HUES6 (cell line): ENCODE measurements around the gene OR2A1.
"Not testable (repeated sequence)": the region's sequence is repeated elsewhere in the genome, so short reads cannot be mapped to it uniquely, and the experiment has no call there.

Experiments used
- H3K27ac ChIP-seq: 2 replicates; pipeline ENCODE4 v1.7.0; 2013; ENCODE audit warnings: low read depth, mild to moderate bottlenecking, low read length, inconsistent platforms
- H3K27me3 ChIP-seq: 2 replicates; pipeline ENCODE4 v1.6.1; 2013; ENCODE audit warnings: low read length; ENCODE audit not compliant: control insufficient read depth, insufficient read depth
- H3K36me3 ChIP-seq: 2 replicates; pipeline ENCODE4 v1.6.1; 2013; ENCODE audit warnings: low read length; ENCODE audit not compliant: control insufficient read depth, insufficient read depth
- H3K4me1 ChIP-seq: 2 replicates; pipeline ENCODE4 v1.6.1; 2013; ENCODE audit warnings: low read length; ENCODE audit not compliant: control insufficient read depth, insufficient read depth
- H3K4me3 ChIP-seq: 2 replicates; pipeline ENCODE4 v1.5.1; 2013; ENCODE audit warnings: low read depth, low read length
- H3K9ac ChIP-seq: one replicate; pipeline ENCODE4 v1.6.1; 2013; ENCODE audit warnings: mild to moderate bottlenecking, low read length
- H3K9me3 ChIP-seq: 2 replicates; pipeline ENCODE4 v1.6.1; 2013; ENCODE audit warnings: low read depth, low read length; ENCODE audit not compliant: control insufficient read depth, insufficient read depth

OR2A1 gene

GRCh38 chr7:144293794-144294499 is 18.3 kb upstream of the OR2A1 start:
- not testable (repeated sequence) for H3K9me3 ChIP-seq, H3K27me3 ChIP-seq, H3K4me3 ChIP-seq, H3K4me1 ChIP-seq, H3K9ac ChIP-seq, H3K36me3 ChIP-seq, H3K27ac ChIP-seq

DNA sequence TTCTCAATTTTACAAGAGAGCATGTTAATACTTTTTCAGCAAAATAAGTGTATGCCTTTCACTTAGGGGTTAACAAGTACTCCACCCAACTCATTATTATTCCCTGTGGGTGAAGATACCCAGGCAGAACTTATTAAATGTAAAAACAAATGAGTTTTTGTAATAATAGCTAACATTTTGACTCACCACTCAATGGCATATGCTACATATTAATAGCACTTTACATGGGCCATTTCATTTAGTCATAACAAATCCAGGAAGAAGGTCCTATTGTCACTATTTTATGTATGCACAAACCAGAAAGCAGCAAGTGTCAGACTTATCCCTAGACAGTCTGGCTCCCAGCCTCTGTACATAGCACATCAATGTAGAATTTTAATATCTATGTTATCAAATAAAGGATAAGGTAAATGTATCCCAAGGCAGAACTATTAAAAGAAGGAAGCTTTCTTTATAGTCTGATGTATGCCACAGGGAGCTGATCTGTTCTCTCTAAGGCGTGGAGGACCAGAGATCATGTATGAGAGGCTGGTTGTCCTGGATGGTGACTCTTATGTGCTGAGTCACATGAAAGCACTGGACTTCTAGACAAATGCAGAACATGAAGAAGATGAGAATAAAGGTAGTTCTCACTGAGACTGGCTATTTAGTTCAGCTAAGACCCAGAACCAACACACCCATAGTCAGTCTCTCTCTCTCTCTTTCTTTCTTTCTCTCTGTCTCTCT is 9.5 kb upstream of the OR2A1 start:
- not testable (repeated sequence) for H3K4me3 ChIP-seq, H3K9me3 ChIP-seq, H3K9ac ChIP-seq, H3K27me3 ChIP-seq, H3K36me3 ChIP-seq, H3K4me1 ChIP-seq, H3K27ac ChIP-seq

DNA sequence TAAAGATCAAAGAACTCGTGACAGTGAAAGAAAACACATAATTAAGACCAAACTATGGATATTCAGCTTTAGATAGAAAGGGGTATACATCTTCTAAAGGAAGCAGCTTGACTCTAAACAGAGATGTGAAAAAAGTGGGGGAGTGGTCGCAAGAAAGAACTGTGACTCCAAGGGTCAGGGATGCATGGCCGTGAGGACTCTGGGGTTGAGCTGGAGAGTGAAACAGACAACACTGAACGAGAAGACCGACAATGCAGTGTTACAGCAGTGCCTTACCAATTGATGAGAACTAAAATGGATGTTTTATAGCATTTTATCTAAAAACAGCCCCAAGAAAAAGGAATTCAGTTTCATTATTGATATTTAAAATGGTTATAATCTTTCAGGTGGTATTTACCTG is 8.6 kb upstream of the OR2A1 start:
- not testable (repeated sequence) for H3K9me3 ChIP-seq, H3K27me3 ChIP-seq, H3K36me3 ChIP-seq, H3K4me1 ChIP-seq, H3K9ac ChIP-seq, H3K4me3 ChIP-seq, H3K27ac ChIP-seq

GRCh38 chr7:144305156-144305555 is 7.1 kb upstream of the OR2A1 start:
- H3K9ac ChIP-seq, H3K27ac ChIP-seq, H3K27me3 ChIP-seq, H3K4me1 ChIP-seq, H3K36me3 ChIP-seq, H3K4me3 ChIP-seq, H3K9me3 ChIP-seq: not testable (repeated sequence)

- not testable (repeated sequence) for H3K27me3 ChIP-seq, H3K4me1 ChIP-seq, H3K27ac ChIP-seq
Measured at GRCh38 chr7:144309702-144310101, 2.5 kb upstream of the OR2A1 start.

DNA sequence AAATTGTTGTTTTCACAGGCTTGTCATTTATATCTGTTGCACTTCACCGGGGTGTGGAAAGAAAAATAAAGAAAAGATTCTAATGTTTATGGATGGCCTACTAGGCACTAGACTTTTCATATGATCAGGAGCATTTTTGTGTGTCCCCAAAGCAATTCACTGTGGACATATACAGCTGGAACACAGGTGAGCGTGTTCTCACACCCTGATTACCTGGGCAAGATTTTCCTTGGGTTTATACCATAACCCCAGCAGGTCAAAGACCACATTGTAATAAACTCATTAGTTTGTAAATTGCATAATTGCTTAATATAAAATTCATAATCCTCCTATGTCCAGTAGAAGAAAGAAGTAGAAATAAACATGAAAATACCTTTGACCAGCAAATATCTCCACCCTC is 1.0 kb upstream of the OR2A1 start:
- not testable (repeated sequence) for H3K36me3 ChIP-seq, H3K9ac ChIP-seq, H3K27ac ChIP-seq, H3K27me3 ChIP-seq, H3K4me3 ChIP-seq, H3K4me1 ChIP-seq, H3K9me3 ChIP-seq

More at GRCh38 chr7:144309702-144310101, 2.5 kb upstream of the OR2A1 start:
- not testable (repeated sequence) for H3K36me3 ChIP-seq, H3K4me3 ChIP-seq, H3K9ac ChIP-seq, H3K9me3 ChIP-seq

DNA sequence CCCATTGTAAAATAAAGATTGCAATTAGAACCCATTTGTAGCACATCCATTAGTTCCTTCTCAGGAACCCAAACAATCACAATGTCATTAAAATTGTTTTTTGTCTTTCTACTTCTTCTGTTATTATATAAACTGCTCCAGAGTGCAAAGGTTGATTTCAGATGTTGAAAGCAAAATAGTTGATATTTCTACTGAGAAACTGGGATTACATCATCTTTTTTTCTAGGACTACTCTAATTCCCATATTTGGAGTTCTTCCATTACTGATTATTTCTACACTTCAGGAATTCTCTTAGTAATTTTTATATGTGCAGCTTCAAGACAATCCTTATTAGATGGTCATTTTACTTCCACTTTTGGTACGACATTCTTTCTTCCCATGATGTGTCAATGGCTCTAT is 5.3 kb downstream of the OR2A1 start:
- H3K9ac ChIP-seq, H3K27me3 ChIP-seq, H3K36me3 ChIP-seq, H3K4me3 ChIP-seq, H3K9me3 ChIP-seq, H3K27ac ChIP-seq, H3K4me1 ChIP-seq: not testable (repeated sequence)

DNA sequence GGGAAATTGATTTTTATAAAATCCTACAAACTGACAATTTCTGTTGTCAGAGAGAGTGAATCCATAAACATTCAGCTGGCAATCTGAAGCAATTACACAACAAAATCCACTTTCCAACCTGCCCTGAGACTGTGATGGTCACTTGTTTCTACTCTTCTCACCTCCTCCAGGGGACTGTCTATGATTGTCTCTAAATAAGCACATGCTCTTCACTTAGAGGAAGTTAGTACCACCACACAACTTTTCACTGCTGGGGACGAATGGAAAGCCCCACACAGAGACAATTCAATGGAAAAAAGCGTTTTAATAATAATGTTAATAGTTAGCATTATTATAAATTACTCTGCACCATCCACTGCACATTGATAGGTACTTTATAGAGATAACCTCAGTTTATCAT is 7.3 kb downstream of the OR2A1 start:
- not testable (repeated sequence) for H3K4me1 ChIP-seq, H3K9ac ChIP-seq, H3K9me3 ChIP-seq, H3K27me3 ChIP-seq, H3K4me3 ChIP-seq, H3K27ac ChIP-seq, H3K36me3 ChIP-seq

DNA sequence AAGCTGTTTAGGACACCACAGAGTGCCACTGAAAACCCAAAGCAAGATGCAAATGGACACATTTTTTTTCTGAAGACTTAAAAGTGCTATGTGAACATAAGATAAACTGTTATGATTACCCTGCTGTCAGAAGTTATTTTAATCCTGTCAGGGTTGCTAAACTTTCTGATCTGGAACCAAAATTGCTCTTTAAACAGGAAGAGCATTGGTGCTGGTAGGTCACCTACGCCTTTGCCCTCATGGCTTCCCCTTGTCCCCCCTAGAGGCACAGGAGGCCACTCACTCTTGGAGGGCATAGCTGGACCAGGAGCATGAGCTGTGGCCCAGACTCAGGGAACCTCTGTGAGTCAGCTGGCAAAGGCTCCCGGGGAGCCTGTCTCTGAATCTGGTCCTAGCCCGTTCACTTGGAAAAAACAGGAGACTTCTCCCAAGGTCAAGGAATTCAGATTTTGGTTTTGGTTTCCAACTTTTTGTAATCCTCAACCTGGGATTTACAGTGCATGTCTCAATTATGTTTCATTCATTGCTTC is 9.5 kb downstream of the OR2A1 start:
- not testable (repeated sequence) for H3K9me3 ChIP-seq, H3K9ac ChIP-seq, H3K27ac ChIP-seq, H3K4me1 ChIP-seq, H3K27me3 ChIP-seq, H3K4me3 ChIP-seq, H3K36me3 ChIP-seq

DNA sequence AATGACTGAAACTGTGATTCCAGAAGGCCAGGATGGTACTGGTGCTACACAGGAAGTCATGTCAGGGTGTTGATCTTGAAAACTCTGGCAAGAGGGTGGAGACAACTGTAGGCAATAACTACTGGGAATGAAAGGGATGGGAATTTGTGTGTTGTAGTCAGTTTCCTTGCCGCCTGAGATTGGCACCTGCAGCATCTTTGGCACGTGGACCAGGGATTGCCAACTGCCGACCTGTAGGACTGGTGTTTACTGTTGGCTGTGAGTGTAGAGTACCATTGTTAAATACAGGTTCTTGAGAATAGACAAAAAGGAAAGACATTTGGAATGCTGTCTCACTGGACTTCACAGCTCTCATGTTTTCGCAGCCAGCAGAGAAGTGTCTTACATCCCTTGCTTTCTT is 11.1 kb downstream of the OR2A1 start:
- not testable (repeated sequence) for H3K9me3 ChIP-seq, H3K9ac ChIP-seq, H3K27ac ChIP-seq, H3K27me3 ChIP-seq, H3K4me1 ChIP-seq, H3K4me3 ChIP-seq, H3K36me3 ChIP-seq

DNA sequence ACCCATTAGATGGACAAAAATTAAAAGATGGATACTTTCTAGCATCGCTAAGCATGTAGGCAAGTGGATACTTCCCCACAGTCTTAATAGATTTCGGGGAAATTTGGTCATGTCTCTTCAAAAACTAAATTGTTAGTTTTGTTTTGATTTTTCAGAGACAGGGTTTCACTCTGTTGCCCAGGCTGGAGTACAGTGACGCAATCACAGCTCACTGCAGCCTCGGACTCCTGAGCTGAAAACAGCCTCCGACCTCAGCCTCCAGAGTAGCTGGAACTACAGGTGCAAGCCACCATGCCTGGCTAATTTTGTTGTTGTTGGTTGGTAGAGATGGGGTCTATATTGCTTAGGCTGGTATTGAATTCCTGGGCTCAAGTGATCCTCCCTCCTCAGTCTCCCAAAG is 13.6 kb downstream of the OR2A1 start:
- not testable (repeated sequence) for H3K4me3 ChIP-seq, H3K36me3 ChIP-seq, H3K9me3 ChIP-seq, H3K27ac ChIP-seq, H3K4me1 ChIP-seq, H3K9ac ChIP-seq, H3K27me3 ChIP-seq
